GM19395 (cell line): ENCODE data around the gene NANOG.
"Not testable (repeated sequence)": the region's sequence is repeated elsewhere in the genome, so short reads cannot be mapped to it uniquely, and the experiment has no call there.

Experiments used
- ATAC-seq: cut with Tn5 transposase; IDR thresholded peaks from one replicate; pipeline ENCODE4 v1.9.1; 2021; ENCODE audit warnings: mild to moderate bottlenecking, moderate library complexity; ENCODE audit not compliant: unreplicated experiment

Gene NANOG

DNA sequence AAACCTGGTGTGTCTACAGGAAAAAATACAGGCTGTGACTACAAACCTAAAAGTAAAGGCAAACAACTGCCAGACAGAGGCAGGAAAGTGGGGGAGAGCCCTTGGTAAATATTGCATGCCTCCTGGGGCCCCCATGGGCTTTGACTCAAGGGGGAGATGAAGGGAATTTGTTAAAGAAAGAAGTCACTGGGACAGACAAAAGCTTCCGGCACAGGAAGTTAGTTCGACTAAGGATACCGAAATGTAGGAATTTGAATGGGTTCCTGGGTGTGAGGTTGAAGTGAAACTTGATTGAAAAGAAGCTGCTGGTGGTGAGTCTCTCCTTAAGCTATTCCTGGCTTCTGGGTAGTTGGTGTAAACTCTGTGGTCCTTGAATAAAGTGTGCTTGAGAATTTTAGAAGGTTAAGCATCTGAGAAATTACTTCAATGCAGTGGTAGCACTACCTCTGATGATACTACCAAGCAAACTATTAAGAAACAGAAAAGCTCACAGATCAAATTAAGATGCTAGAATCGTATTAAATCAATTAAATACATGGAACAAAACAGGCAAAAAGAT is 9.6 kb downstream of the NANOG start:
- not testable (repeated sequence) for ATAC-seq

DNA sequence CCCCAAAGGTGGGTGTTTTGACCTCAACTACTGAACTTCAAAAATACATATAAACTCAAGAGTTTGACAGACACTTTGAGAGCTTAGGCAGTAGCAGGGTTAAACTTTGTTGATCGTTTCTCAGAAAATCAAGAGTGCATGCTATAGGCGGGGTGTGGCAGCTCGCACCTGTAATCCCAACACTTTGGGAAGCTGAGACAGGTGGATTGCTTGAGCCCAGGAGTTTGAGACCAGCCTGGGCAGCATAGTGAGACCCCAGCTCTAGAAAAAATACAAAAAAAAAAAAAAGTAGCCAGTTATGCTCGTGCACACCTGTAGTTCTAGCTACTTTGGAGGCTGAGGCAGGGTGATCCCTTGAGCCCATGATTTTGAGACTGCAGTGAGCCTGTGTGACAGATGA is 12.3 kb downstream of the NANOG start:
- ATAC-seq: no peak

DNA sequence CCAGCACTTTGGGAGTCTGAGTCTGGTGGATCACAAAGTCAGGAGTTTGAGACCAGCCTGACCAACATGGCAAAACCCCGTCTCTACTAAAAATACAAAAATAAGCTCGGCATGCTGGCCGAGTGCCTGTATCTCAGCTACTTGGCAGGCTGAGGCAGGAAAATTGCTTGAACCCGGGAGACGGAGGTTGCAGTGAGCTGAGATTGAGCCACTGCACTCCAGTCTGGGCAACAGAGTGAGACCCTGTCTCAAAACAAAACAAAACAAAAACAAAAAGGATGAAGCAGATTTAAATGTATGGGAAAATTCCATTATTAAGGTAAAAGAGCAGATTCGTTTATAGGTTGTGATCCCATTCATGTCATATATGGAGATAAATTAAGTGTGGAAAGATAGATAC is 17.1 kb downstream of the NANOG start:
- ATAC-seq: not testable (repeated sequence)

DNA sequence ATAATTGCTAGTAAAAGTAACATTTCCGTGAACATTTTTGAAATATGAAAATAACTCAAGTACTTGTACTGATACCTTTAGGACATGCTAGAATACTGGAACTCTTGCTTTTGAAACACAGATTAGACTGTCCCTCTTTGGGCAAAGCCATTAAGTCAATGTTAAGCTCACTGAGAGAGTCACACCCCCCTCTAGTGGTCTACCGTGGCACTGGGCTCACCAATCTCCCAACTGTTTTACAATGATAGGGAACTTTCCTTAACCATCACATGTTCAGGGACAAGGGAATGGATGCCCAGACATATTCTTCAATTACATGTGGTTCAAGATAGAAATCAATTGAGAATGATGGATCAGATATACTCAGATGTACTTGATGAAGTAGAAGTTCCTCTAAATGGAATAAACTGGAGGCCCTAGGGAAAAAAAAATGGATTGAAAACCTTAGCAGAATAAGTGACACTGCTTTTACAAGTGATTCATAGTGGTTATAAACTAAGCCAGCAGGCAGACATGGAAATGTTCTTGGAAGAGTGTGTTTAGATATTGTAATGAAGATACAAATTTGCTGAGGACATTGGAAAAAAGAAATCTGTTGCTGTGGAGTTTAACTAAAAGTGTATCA is 17.8 kb downstream of the NANOG start:
- ATAC-seq: no peak

DNA sequence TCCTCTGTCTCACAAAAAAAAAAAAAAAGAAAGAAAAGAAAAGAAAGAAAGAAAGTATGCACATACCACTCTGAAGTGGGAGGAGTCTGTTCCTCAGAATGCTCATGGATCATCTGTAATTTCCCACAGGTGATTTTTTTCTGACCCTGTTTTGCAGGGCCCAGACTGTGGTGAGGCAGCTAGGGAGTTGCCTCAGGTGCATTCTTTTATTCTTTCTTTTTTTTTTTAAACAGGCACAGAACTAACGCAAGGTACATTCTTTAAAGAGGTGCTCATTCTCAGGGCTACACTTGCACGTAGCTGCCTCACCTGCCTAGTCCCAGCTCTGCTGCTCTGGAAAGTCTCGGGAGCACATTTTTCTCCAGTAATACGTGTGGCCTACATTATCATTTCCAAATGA is 36.6 kb downstream of the NANOG start:
- not testable (repeated sequence) for ATAC-seq

DNA sequence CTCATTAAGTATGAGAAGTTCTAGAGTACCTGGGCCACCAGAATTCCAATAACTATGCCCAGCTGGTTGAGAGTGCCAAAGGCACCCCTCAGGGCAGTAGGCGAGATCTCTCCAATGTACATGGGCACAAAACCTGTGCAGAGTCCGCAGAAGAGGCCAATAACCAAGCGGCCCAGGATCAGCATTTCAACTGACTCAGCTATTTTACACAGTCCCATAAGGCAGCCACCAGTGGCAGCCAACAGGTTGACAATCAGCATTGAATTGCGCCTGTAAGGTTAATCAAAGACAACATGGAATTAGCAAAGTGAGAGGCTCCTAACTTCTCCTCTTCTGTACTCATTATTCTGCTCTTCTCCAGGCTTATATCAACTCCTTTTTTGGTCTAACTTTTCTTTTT is 40.5 kb downstream of the NANOG start:
- not testable (repeated sequence) for ATAC-seq

DNA sequence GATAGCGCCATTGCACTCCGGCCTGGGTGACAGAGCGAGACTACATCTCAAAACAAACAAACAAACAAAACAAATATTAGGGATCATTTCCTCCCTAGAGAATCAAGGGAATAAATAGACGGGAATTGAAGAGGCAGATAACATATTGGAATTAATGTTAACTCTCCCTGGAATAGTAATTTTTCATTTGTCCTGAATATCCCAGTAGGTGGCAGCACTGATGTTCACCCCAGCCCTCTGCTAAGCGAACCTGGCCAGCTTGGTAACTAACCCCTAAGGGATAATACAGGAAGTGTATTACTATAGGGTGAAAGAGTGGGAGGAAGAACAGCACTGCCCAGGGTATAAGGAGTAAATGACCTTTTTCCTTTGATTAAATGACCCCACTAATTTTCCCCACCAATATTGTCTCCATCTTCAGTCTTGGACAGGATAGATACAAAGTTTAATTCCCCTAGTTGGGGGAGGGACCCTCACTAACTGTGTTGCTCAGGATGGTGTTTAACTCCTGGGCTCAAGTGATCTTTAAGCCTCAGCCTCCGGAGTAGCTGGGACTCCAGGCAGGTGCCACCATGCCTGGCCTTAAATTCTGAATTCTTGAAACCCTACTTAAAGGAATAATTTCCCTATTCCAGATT is 43.0 kb downstream of the NANOG start:
- ATAC-seq: peak; percentile 53

DNA sequence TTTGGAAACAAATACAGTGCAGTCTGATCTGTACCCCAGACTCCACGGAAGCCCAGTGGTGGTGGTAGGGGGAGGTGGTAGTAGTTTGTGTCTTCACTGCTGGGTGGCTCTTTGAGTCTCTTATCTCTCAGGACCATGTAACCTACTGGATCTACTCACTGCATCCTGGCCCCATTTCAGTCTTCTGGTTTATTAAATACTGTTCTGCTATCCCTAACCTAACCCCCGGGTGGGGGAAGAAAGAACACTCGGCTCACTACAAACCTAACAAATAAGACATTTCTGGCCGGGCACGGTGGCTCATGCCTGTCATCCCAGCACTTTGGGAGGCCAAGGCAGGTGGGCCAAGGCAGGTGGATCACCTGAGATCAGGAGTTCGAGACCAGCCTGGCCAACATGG is 44.0 kb downstream of the NANOG start:
- ATAC-seq: not testable (repeated sequence)

DNA sequence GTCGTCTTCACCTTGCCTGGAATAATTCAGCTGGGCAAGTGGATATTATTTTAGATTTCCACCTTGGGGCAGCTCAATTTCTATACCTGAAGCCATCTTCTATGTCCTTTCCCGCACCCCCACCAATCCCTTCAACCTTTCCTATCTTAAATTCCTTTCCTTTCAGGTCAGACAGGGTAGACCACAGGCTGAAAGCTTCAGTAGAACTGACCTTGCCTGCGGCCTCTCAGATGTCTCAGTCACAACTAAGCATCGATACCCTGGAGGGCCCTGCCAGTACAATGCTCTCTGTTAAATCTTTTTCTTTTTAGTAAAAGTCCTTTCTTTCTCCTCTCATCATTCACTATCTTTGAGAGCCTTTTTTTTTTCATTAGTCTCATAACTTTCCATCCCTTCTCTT is 44.6 kb downstream of the NANOG start:
- no peak for ATAC-seq

DNA sequence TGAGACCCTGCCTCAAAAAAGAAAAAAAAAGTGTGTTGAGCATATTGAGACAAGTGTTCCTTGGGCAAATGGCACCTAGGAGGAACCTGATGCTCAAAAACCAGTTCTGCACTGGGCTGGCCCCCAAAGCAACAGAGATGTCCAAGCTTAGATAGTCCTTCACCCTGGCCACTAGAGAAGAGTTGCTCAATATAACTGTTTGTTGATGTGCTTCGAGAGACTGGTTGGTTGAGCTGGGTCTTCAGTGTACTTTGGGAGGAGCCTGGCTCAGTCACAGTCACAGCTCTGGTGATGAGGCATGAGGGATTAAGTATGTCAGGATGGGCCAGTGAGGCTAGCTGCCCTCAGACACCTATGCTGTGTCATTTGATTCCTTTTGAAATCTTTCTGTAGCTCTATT is 45.5 kb downstream of the NANOG start:
- ATAC-seq: no peak

DNA sequence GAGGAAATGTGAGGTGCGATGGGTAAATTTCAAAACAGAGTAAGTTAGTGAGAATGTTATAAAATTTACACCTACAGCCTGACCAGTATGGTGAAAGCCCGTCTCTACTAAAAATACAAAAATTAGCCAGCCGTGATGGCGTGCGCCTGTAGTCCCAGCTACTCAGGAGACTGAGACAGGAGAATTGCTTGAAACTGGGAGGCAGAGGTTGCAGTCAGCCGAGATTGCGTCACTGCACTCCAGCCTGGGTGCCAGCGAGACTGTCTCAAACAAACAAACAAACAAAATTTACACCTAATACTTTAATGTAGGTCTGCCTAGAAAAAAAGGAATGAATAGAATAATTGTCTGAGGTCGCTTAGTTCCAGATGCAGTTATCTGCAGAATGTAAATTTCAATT is 45.9 kb downstream of the NANOG start:
- ATAC-seq: no peak

DNA sequence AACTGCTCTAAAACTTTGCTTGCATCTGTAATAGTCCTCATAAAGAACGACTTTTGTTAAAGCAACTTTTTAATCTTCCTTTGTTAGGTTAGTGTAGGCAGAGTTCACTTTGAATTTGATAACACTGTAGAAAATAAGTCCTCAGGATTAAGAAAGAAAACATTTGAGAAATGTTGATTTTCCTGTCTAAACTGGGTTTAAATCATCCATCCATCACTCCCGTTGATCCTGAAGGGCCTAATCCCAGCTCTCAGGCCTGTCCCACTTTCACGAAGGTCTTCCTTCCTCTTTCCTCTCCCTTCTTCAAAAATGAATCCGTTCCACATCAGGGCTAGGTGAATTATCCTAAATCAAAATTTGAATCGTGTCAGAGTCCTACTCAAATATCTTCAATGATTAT is 46.6 kb downstream of the NANOG start:
- ATAC-seq: no peak

DNA sequence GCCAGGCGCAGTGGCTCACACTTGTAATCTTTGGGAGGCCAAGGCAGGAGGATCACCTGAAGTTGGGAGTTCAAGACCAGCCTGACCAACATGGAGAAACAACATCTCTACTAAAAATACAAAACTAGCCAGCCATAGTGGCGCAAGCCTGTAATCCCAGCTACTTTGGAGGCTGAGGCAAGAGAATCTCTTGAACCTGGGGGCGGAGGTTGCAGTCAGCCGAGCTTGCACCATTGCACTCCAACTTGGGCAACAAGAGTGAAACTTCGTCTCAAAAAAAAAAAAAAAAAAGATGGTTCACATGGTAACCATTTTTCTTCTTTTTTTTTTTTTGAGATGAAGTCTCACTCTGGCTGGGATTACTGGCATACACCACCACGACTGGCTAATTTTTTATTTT is 48.2 kb downstream of the NANOG start:
- no peak for ATAC-seq

DNA sequence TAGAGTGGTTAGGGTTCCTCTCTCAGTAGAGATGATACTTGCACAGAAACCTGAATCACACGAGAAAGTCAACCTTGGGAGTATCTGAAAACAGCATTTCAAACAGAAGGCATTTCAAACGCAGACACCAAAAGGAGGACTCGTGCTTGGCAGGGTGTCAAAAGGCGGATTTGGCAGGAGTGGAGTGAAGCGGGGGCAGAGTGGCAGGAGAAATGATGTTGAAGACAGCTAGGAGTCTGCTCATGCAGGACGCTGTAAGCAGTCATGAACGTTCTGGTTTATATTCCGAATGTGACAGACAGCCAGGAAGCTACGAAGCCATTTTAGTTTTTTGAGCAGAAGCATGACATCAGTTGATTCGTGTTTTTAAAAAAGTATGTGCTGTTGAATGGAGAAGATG is 50.0 kb downstream of the NANOG start:
- not testable (repeated sequence) for ATAC-seq

DNA sequence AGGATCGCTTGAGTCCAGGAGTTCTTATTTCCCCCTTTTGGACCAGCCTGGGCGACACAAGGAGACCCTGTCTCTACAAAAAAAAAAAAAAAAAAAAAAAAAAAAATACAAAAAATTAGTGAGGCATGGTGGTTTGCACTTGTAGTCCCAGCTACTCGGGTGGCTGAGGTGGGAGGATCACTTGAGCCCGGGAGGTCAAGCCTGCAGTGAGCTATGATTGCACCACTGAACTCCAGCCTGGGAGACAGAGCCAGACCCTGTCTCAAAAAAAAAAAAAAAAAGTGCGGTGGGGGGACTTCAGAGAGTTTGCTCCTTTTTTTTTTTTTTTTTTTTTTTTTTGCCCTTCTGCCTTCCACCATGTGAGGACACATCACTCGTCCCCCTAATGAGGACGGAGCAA is 50.6 kb downstream of the NANOG start:
- ATAC-seq: not testable (repeated sequence)

DNA sequence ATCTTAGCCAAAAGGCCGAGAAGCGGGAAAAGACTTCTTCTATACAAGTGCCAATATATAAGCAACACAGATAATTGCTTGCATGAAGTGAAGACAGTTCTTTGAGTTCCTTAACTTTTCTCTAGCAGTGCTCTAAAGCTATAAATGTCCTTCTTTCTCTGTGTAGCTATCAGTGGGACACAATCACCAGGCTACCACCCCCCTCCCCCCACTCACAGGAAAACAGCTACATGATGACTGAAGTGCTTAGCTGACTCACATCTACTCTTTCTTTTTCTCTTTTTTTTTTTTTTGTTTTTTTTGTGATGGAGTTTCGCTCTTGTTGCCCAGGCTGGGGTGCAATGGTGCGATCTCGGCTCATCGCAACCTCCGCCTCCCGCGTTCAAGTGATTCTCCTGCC is 53.2 kb downstream of the NANOG start:
- ATAC-seq: not testable (repeated sequence)

DNA sequence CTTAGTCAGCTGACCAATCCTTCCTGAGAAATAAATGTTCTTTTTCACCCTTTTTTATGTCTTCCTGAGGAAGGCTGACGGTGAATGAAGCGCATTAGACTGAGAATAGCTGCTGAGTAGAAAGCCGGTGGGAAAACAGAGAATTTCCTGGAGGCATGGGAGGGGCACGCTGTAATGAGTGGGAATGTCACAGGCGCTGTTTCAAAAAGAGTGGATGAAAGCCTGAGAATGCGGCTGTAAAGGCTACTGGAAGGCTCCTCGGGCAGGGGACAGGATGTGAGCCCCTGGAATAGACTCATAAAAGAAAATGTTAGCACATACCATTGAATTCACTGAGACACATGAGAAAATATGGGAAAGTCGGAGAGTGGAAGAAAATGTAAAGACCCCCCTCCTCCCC is 53.9 kb downstream of the NANOG start:
- not testable (repeated sequence) for ATAC-seq

DNA sequence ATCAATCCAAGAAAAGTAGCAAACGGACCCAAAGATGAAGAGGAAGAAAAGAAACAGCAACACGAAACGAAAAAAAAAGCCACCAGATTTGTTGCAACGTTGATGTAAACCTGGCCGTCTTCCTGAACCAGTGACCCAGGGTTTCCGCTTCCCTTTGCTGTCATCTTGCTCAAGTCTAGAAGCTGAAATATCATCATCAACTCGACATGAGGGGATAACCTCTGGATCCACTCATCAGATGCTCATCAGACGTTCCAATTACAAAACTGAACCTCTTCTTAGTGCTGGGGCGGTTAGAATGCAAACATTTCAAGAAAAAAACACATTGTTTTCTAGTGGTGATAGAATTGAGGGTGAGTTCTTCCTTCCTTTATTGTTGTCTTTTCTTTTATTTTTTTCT is 54.4 kb downstream of the NANOG start:
- ATAC-seq: not testable (repeated sequence)

DNA sequence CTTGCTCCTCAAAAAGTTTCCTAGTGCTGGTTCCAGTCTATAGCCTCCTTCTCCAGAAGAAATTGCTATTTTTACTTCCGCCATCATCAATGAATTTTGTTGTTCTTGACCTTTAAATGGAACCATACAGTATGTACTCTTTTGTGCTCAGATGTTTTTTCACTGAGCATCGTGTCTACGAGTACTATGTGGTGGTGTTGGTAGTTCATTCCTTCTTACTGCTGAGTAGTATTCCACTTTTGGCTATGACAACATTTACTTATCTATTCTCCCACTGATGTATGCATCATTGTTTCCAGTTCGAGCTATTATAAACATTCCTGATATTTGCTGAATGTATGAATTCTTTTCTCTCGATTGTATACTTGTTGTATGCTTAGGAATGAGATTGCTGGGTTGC is 54.9 kb downstream of the NANOG start:
- ATAC-seq: no peak

DNA sequence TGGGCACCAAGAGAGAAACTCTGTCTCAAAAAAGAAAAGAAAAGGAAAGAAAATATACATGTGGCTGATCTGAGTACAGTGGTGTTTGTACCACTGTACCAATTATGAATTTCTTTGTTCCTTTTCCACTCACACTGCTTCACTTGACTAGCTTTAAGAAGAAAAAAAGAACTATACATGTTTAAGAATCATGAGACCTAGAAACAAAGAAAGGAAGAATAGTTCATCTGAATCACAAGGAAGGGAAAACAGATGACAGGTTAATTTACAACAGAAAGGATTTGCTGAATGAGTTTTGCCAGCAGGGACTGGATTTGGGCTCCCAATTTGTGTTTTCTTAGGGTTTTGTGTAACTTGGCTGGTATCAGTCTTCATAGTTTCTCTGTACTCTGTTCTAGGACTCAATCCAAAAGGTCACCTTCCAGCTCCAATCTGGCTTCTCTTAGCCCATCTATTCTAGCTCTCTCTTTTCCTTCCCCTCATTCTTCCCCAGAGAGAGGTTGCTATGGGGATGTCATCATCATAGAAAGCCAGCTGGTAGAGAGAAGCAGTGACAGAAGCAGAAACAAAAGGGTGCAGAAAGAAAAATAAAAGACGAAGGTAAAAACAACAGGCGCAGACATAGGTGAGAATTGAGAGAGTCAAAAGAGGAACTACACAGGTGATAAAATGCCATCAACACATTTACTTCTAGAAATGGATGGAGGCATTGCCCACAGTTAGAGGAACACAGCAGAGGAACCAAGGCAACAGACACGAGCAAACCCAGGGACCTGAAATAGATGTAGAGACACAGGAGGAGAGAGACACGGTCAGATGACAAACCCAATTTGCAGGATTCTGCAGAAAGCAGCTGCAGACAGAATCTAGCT is 58.3 kb downstream of the NANOG start:
- not testable (repeated sequence) for ATAC-seq

DNA sequence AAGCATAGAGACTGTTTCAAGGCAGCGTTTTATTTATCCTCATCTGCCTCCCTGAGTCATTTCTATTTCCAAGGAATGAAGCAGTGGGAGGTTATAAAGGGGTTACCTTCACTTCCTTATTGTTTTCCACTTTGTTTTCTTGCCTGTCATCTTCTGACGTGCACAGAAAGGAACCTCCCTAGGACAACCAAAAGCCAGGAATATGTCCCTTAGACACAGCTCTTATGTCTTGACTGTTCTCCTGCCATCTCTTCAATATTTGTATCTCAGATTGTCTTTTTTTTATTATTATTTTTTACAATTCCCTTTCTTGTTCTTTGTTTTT is 58.9 kb downstream of the NANOG start:
- not testable (repeated sequence) for ATAC-seq
